ENCODE results near the gene ATP5PO.

DNA sequence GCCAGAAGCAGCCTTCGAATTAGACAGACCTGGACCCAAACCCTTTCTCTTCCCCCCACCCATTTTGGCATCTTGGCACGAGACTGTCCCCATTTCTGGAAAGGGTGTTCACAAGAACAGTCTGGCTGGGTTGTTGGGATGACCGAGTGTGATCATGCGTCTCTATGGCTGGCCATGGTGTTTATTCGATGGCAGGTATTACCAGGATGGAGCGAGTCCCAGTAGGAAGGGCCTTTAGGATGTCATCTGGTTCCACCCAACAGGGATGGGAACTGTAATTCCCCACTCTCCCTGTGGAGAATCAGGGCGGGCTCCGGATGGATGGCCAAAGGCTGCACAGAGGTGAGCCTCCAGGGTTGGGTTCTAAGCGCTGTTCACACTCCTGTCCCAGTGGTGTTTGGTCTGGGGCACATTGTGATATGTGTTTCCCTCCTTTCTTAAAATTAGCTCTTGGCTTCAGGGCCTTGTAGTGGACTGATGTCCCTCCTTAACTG lies 33.4 kb upstream of the ATP5PO start:
- TF ChIP-seq, protein P1, sequence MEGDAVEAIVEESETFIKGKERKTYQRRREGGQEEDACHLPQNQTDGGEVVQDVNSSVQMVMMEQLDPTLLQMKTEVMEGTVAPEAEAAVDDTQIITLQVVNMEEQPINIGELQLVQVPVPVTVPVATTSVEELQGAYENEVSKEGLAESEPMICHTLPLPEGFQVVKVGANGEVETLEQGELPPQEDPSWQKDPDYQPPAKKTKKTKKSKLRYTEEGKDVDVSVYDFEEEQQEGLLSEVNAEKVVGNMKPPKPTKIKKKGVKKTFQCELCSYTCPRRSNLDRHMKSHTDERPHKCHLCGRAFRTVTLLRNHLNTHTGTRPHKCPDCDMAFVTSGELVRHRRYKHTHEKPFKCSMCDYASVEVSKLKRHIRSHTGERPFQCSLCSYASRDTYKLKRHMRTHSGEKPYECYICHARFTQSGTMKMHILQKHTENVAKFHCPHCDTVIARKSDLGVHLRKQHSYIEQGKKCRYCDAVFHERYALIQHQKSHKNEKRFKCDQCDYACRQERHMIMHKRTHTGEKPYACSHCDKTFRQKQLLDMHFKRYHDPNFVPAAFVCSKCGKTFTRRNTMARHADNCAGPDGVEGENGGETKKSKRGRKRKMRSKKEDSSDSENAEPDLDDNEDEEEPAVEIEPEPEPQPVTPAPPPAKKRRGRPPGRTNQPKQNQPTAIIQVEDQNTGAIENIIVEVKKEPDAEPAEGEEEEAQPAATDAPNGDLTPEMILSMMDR (conservative IDR thresholded peaks at IDR 0.05; ENCODE audit: low read depth, low read length) = no peak
- TF ChIP-seq EZH2 (IDR thresholded peaks at IDR 0.05; ENCODE audit: borderline replicate concordance, low read depth, low read length, poor library complexity, severe bottlenecking) = no peak

Data from A673 (cell line).